DMS153 treated with DMSO at 0.1 percent for 48 hours (cell line): Measurements from ENCODE around the gene RFC3.

Source experiments
- DNase-seq: peaks from one replicate; lab custom pipeline; 2025; ENCODE audit not compliant: unreplicated experiment; lab: John Stamatoyannopoulos, UW

RFC3 gene

GRCh38 chr13:33863188-33863789, 45.3 kb downstream of the RFC3 start:
- DNase-seq: no peak

- DNase-seq: no peak
These were observed 48.0 kb downstream of the RFC3 start for GRCh38 chr13:33865945-33866344.

DNA sequence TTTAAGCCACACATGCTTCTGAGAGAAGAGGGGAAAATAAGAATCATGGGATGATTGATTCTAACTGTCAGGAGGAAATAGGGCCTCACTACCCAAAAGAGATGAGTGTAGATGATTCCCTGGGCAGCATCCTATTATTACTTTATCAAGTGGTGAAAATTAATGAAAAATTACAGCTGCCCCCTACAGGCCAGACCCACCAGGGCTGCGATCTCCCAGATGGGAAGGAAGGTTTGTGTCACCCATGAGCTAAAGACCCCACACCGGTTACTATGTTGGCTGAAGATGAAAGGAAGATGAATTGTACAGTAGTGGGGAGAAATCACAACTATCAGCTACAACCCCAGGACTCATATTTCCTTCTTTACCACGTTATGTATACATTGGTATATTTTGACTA, 49.5 kb downstream of the RFC3 start:
- no peak for DNase-seq

DNA sequence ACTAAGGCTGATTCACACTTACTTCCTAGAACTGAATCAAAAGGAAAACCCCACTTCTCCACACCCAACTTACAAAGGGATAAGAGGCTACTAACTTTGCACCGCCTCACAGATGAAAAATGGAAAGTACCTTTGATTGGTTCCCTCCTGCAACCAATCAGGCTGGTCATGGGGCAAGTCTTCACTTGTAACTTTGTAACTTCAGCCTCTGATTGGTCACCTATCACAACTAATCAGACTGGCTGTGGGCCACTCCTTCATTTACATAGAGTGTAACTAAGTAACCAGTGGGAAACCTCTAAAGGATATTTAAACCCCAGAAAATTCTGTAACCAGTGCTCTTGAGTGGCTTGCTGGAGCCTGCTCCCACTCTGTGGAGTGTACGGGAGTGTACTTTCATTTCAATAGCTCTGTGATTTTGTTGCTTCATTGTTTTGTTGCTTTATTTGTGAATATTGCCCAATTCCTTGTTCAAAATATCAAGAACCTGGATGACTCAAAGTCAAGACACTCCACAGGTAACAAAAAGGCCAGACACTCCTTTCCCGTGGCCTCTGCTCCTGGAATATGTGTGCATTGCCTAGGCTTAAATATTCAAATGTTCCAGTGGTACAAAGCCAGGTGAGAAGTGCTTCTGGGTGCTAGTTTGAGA, 50.5 kb downstream of the RFC3 start:
- no peak for DNase-seq

GRCh38 chr13:33869005-33869404, 51.1 kb downstream of the RFC3 start:
- no peak for DNase-seq

GRCh38 chr13:33870046-33870668, 52.2 kb downstream of the RFC3 start:
- DNase-seq: peak; percentile 39

GRCh38 chr13:33871207-33872004, 53.5 kb downstream of the RFC3 start:
- DNase-seq: no peak

DNA sequence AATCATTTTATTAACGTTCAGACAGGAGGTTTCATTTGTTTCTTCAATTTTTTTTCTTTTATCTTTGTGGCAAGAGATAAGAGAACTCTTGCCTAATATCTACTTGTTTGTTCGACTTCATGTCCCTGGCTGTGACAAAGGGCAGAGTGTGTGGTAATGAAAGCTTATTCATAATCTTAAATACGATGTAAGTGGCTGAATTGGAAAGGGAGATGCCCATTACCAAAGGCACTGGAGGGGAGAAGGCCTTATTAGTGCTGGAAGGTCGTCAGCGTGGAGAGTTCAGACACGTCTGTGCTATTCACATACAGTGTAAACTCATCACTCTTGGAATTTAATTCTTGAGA, 54.0 kb downstream of the RFC3 start:
- DNase-seq: no peak

DNA sequence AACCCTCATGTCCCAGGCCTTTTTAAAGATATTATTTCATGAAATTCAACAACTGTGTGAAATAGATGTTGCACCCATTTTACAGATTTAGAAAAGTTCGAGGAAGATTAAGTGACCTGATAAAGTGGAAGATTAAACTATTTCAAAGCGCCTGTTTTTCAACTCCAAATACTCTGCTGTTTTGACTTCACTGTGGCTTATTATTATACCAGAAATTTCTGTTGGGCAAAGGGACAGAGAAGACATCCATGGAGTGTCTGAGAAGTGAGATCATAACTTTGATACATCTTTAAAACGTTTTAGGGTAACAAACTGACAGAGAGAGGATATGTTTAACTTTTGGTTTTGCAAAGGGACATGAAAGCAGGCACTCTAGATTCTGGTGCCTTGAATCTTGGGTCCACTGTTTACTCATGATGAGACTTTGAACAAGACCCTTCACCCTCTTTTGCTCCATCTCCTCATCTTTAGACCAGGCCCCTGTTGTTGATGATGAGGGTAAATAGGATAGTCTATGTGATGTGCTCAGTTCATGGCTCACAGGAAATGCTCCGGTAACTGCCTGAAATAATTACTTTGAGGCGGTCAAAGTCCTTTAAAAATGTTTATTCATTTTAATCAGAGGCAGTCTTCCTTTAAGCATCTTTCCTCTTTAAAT, 55.4 kb downstream of the RFC3 start:
- DNase-seq: no peak

DNA sequence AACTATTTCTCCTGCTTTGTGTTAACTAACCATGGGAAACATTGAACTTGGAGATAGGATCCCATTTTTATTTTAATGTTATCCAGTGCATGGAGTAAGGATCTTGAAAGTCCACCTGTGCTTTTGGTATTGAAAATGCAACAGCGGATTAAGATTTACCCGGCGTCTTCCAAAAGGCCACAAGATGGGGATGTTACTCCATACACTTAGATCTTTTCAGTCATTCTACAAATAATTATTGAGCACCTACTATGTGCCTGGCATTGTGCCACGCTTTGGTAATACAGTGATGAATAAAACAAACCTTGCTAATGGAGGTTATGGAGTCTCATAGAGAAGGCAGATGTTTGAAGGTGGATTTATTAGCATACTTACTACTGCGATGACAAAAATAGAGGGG, 56.9 kb downstream of the RFC3 start:
- no peak for DNase-seq

- no peak for DNase-seq
These were observed 57.9 kb downstream of the RFC3 start for GRCh38 chr13:33875618-33876401.

GRCh38 chr13:33876716-33877394, 58.9 kb downstream of the RFC3 start:
- no peak for DNase-seq

DNA sequence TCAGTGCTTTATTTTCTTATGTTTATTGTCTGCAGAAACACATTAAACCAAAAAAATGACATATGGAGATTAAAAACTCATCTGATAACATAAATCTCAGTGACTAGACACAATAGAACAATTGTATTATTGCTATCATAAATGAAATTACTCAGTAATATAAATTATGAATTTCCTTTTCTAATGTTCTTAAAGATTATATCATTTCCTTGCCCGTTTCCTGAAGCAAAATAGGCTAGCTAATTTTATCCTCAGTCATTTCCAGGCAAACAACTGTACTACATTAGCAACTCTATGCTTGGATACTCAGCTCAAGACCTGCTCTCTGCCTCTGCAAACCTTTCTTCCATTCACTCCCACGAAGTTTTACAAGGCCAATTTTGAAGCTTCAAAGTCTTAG, 61.2 kb downstream of the RFC3 start:
- DNase-seq: no peak

- no peak for DNase-seq
These were observed 64.9 kb downstream of the RFC3 start for GRCh38 chr13:33882804-33883203.

DNA sequence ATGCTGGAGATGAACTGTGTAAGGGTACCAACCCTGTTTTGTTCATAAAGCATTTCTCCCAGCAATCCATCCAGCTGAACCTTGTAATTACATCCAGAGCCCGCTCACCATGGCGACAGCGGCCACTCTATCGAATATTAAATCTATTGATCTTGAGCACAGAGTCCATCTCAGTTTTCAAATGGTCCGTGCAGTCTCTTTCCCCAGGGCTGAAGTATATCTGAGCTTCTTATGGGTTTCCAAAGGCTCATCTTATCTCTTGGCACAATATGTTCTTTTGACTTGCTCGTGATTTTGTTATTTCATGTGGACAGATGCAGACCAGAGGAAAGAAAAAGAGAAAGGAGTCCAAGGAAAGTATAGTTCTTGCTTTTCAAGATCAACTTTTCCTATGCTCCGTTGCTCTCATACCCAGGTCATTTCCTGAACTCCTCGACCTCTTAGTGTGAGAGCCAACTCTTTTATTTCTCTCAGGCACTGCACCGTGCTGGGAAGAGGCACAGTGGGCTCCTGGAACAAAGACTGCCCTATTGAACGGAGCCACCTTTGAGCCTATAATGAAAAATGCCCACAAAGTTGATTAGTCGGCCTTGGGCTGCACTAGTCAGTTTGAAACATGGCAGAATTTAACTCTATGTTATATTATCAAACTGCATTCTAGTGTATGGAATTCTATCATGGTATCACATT, 66.7 kb downstream of the RFC3 start:
- no peak for DNase-seq
